Mononuclear cell (primary cell): ENCODE results near the gene ABHD13. TPM values are rescaled to one million over a fixed set of nuclear protein-coding genes. Genes with fewer than 3 reads are reported as not detected.

Experiments
- total RNA-seq: library from RNA; depleted of rRNA; stranded (reverse); fragments of >200 nt; gene quantifications from one replicate; pipeline ENCODE4 v1.2.3, GENCODE V29; 2012

The ABHD13 gene
- total RNA-seq, 1 donor = 28.5 TPM

Other genes with a start within 250 kb of the ABHD13 start
- 5.4 TPM for gene LIG4, start 2.9 kb upstream of the ABHD13 start, total RNA-seq
- 36.6 TPM for gene TNFSF13B, start 51.3 kb downstream of the ABHD13 start, total RNA-seq